ENCODE data around the gene SLC38A4. TPM values are rescaled to one million over a fixed set of nuclear protein-coding genes. Genes with fewer than 3 reads are reported as not detected.

The SLC38A4 gene
- total and polyA plus RNA-seq, 4 experiments from 2014 or later, result not detected

- intact Hi-C loops (cut with micrococcal nuclease), result no loop called here
- no peaks in the 10 kb centered on the region for H3K4me1 ChIP-seq (ENCODE audit: insufficient read depth, low read length)
- ChIA-PET POLR2A (ENCODE audit: partially characterized antibody) (no interaction called here), CTCF (ENCODE audit: partially characterized antibody) (no interaction called here)
- no peaks in the 10 kb centered on the region for H3K9me3 ChIP-seq (ENCODE audit: control insufficient read depth in 1 of 2, low read length in 2 of 2)
- no peak overlapping the region for H3K27ac ChIP-seq (ENCODE audit: low read depth, low read length)
- no peak for DNase-seq
- no peaks in the 10 kb centered on the region for H3K27me3 ChIP-seq (ENCODE audit: insufficient read depth, low read length)
- no peak overlapping the region for H3K4me3 ChIP-seq (ENCODE audit: low read length in 2 of 2)
- H3K9me3 Mint-ChIP-seq, result no peaks in the 10 kb centered on the region
- H3K4me1 Mint-ChIP-seq, result peaks cover 0 to 1% (median 0%) of the 10 kb centered on the region in 4 donors
- no peak overlapping the region for H3K4me3 Mint-ChIP-seq
- H3K36me3 ChIP-seq (ENCODE audit: insufficient read depth, low read length), result no peaks in the 10 kb centered on the region
- no peak overlapping the region for H3K27ac Mint-ChIP-seq
- H3K27me3 Mint-ChIP-seq, result peaks cover 6 to 12% of the 10 kb centered on the region in 2 donors
- no peaks in the 10 kb centered on the region for H3K36me3 Mint-ChIP-seq
These were observed 25.6 kb downstream of the SLC38A4 start for GRCh38 chr12:46800160-46800559.

GRCh38 chr12:46798648-46799047 is 27.1 kb downstream of the SLC38A4 start:
- no peaks in the 10 kb centered on the region for H3K27me3 ChIP-seq (ENCODE audit: insufficient read depth, low read length)
- H3K4me1 ChIP-seq (ENCODE audit: insufficient read depth, low read length), result no peaks in the 10 kb centered on the region
- no peak overlapping the region for H3K4me3 ChIP-seq (ENCODE audit: low read length in 2 of 2)
- H3K36me3 ChIP-seq (ENCODE audit: insufficient read depth, low read length), result no peaks in the 10 kb centered on the region
- no peak overlapping the region for H3K4me3 Mint-ChIP-seq
- DNase-seq, result no peak
- peaks cover 6 to 12% of the 10 kb centered on the region in 2 donors for H3K27me3 Mint-ChIP-seq
- intact Hi-C loops (cut with micrococcal nuclease), result no loop called here
- no peak overlapping the region for H3K27ac Mint-ChIP-seq
- no peaks in the 10 kb centered on the region for H3K36me3 Mint-ChIP-seq
- ChIA-PET CTCF (ENCODE audit: partially characterized antibody) (no interaction called here), POLR2A (ENCODE audit: partially characterized antibody) (no interaction called here)
- no peak overlapping the region for H3K27ac ChIP-seq (ENCODE audit: low read depth, low read length)
- H3K4me1 Mint-ChIP-seq, result peaks cover 0 to 1% (median 0%) of the 10 kb centered on the region in 4 donors
- peaks cover 0 to 3% (median 0%) of the 10 kb centered on the region in 8 donors for H3K9me3 Mint-ChIP-seq
- no peaks in the 10 kb centered on the region for H3K9me3 ChIP-seq (ENCODE audit: control insufficient read depth in 1 of 2, low read length in 2 of 2)

- Histone ChIP-seq H3K27me3 (ENCODE audit: insufficient read depth, low read length) (no peaks in the 10 kb centered on the region), H3K4me3 (ENCODE audit: low read length in 2 of 2) (no peak overlapping the region), H3K36me3 (ENCODE audit: insufficient read depth, low read length) (no peaks in the 10 kb centered on the region), H3K27ac (ENCODE audit: low read depth, low read length) (no peak overlapping the region), H3K9me3 (ENCODE audit: control insufficient read depth in 1 of 2, low read length in 2 of 2) (no peaks in the 10 kb centered on the region), H3K4me1 (ENCODE audit: insufficient read depth, low read length) (no peaks in the 10 kb centered on the region)
- Mint-ChIP-seq H3K36me3 (no peaks in the 10 kb centered on the region), H3K4me3 (no peak overlapping the region), H3K27me3 (peaks cover 6 to 11% of the 10 kb centered on the region in 2 donors), H3K4me1 (peaks cover 0 to 1% (median 0%) of the 10 kb centered on the region in 4 donors), H3K9me3 (peaks cover 0 to 3% (median 0%) of the 10 kb centered on the region in 8 donors), H3K27ac (no peak overlapping the region)
- ChIA-PET POLR2A (ENCODE audit: partially characterized antibody) (no interaction called here), CTCF (ENCODE audit: partially characterized antibody) (no interaction called here)
- intact Hi-C loops (cut with micrococcal nuclease), result no loop called here
- DNase-seq, result no peak
These were observed 27.7 kb downstream of the SLC38A4 start for GRCh38 chr12:46798056-46798455.

- H3K36me3 Mint-ChIP-seq, result no peaks in the 10 kb centered on the region
- POLR2A ChIA-PET (ENCODE audit: partially characterized antibody), result no interaction called here
- H3K4me3 ChIP-seq (ENCODE audit: low read length in 2 of 2), result no peak overlapping the region
- H3K4me1 ChIP-seq (ENCODE audit: insufficient read depth, low read length), result no peaks in the 10 kb centered on the region
- H3K27me3 ChIP-seq (ENCODE audit: insufficient read depth, low read length), result no peaks in the 10 kb centered on the region
- CTCF ChIA-PET (ENCODE audit: partially characterized antibody), result no interaction called here
- H3K27ac Mint-ChIP-seq, result no peak overlapping the region
- no peak overlapping the region for H3K27ac ChIP-seq (ENCODE audit: low read depth, low read length)
- H3K36me3 ChIP-seq (ENCODE audit: insufficient read depth, low read length), result no peaks in the 10 kb centered on the region
- H3K9me3 Mint-ChIP-seq, result peaks cover 0 to 3% (median 0%) of the 10 kb centered on the region in 8 donors
- no peaks in the 10 kb centered on the region for H3K9me3 ChIP-seq (ENCODE audit: control insufficient read depth in 1 of 2, low read length in 2 of 2)
- peaks cover 0 to 1% (median 0%) of the 10 kb centered on the region in 4 donors for H3K4me1 Mint-ChIP-seq
- DNase-seq, result no peak
- no peak overlapping the region for H3K4me3 Mint-ChIP-seq
- H3K27me3 Mint-ChIP-seq, result peaks cover 10 to 11% of the 10 kb centered on the region in 2 donors
- intact Hi-C loops (cut with micrococcal nuclease), result no loop called here
These were observed 29.8 kb downstream of the SLC38A4 start for GRCh38 chr12:46795988-46796387.

GRCh38 chr12:46794593-46795190 is 31.1 kb downstream of the SLC38A4 start:
- Histone ChIP-seq H3K9me3 (ENCODE audit: control insufficient read depth in 1 of 2, low read length in 2 of 2) (no peaks in the 10 kb centered on the region), H3K27me3 (ENCODE audit: insufficient read depth, low read length) (no peaks in the 10 kb centered on the region), H3K4me1 (ENCODE audit: insufficient read depth, low read length) (no peaks in the 10 kb centered on the region), H3K4me3 (ENCODE audit: low read length in 2 of 2) (no peak overlapping the region), H3K36me3 (ENCODE audit: insufficient read depth, low read length) (no peaks in the 10 kb centered on the region), H3K27ac (ENCODE audit: low read depth, low read length) (no peak overlapping the region)
- H3K36me3 Mint-ChIP-seq, result no peaks in the 10 kb centered on the region
- peaks cover 0 to 3% (median 0%) of the 10 kb centered on the region in 8 donors for H3K9me3 Mint-ChIP-seq
- DNase-seq, result no peak
- peaks cover 4 to 7% of the 10 kb centered on the region in 2 donors for H3K27me3 Mint-ChIP-seq
- CTCF ChIA-PET (ENCODE audit: partially characterized antibody), result no interaction called here
- intact Hi-C loops (cut with micrococcal nuclease), result no loop called here
- POLR2A ChIA-PET (ENCODE audit: partially characterized antibody), result no interaction called here
- H3K4me3 Mint-ChIP-seq, result no peak overlapping the region
- H3K4me1 Mint-ChIP-seq, result peaks cover 0 to 1% (median 0%) of the 10 kb centered on the region in 4 donors
- no peak overlapping the region for H3K27ac Mint-ChIP-seq

GRCh38 chr12:46792925-46793324 is 32.9 kb downstream of the SLC38A4 start:
- Histone ChIP-seq H3K9me3 (ENCODE audit: control insufficient read depth in 1 of 2, low read length in 2 of 2) (no peaks in the 10 kb centered on the region), H3K4me1 (ENCODE audit: insufficient read depth, low read length) (no peaks in the 10 kb centered on the region), H3K27ac (ENCODE audit: low read depth, low read length) (no peak overlapping the region), H3K27me3 (ENCODE audit: insufficient read depth, low read length) (no peaks in the 10 kb centered on the region), H3K4me3 (ENCODE audit: low read length in 2 of 2) (no peak overlapping the region), H3K36me3 (ENCODE audit: insufficient read depth, low read length) (no peaks in the 10 kb centered on the region)
- H3K4me3 Mint-ChIP-seq, result no peak overlapping the region
- intact Hi-C loops (cut with micrococcal nuclease), result no loop called here
- peaks cover 0 to 3% (median 0%) of the 10 kb centered on the region in 8 donors for H3K9me3 Mint-ChIP-seq
- peaks cover 0 to 1% (median 0%) of the 10 kb centered on the region in 4 donors for H3K4me1 Mint-ChIP-seq
- ChIA-PET CTCF (ENCODE audit: partially characterized antibody) (no interaction called here), POLR2A (ENCODE audit: partially characterized antibody) (no interaction called here)
- H3K27me3 Mint-ChIP-seq, result peaks cover 4 to 9% of the 10 kb centered on the region in 2 donors
- no peaks in the 10 kb centered on the region for H3K36me3 Mint-ChIP-seq
- no peak overlapping the region for H3K27ac Mint-ChIP-seq
- no peak for DNase-seq

- Mint-ChIP-seq H3K27me3 (peaks cover 4 to 7% of the 10 kb centered on the region in 2 donors), H3K4me1 (no peaks in the 10 kb centered on the region), H3K27ac (no peak overlapping the region), H3K4me3 (no peak overlapping the region), H3K9me3 (peaks cover 0 to 3% (median 0%) of the 10 kb centered on the region in 8 donors), H3K36me3 (no peaks in the 10 kb centered on the region)
- Histone ChIP-seq H3K27me3 (ENCODE audit: insufficient read depth, low read length) (no peaks in the 10 kb centered on the region), H3K36me3 (ENCODE audit: insufficient read depth, low read length) (no peaks in the 10 kb centered on the region), H3K9me3 (ENCODE audit: control insufficient read depth in 1 of 2, low read length in 2 of 2) (no peaks in the 10 kb centered on the region), H3K4me3 (ENCODE audit: low read length in 2 of 2) (no peak overlapping the region), H3K27ac (ENCODE audit: low read depth, low read length) (no peak overlapping the region), H3K4me1 (ENCODE audit: insufficient read depth, low read length) (no peaks in the 10 kb centered on the region)
- ChIA-PET CTCF (ENCODE audit: partially characterized antibody) (no interaction called here), POLR2A (ENCODE audit: partially characterized antibody) (no interaction called here)
- intact Hi-C loops (cut with micrococcal nuclease), result no loop called here
- no peak for DNase-seq
These were observed 35.7 kb downstream of the SLC38A4 start for GRCh38 chr12:46790066-46790465.
